SIG-M5 treated with dmso at 0.1 percent for 504 hours (cell line): ENCODE data around the gene OTOG.
A peak's percentile ranks its signal among the peaks of the same experiment; 100 is the strongest.

Experiments
- DNase-seq: peaks from one replicate; lab custom pipeline; 2025; ENCODE audit not compliant: unreplicated experiment; lab: John Stamatoyannopoulos, UW

OTOG gene

DNA sequence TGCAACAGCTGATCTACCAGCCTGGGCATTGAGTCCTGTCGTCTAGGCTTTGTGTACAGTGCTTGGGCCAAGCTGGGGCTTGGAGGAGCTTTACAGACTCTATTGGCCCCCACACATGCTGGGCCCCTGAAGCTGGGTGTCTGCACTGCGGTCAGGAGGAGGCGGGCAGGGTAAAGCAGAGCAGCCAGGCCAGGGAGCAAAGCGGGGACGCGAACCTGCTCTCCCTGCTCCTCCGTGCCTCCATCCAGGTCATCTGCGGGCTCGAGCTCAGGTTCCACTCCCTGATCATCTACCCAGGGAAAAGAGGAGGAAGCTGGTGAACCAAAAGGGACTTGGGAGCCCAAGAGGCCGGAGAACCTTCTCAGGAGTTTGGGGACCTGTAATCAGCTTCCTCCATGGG lies 29.9 kb upstream of the OTOG start:
- DNase-seq, result no peak

DNA sequence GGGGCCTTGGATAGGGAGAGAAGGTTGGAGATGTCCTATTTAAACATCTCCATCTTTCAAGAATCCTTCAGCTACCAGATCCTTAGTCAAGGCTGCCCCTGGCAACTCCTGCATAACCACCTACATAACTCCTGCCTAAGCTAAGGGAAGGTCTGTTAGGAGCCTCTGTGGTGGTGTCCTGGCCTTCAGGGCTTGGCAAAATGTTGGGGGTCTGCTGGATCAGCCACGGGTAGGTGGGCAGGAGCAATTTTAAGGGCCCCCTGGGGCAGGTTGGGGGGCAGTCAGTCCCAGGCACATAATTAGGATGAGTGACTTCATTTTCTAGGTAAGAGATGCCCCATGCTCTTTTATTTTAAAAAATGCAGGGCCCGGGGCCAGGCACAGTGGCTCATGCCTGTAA lies 28.7 kb upstream of the OTOG start:
- DNase-seq, result no peak

DNA sequence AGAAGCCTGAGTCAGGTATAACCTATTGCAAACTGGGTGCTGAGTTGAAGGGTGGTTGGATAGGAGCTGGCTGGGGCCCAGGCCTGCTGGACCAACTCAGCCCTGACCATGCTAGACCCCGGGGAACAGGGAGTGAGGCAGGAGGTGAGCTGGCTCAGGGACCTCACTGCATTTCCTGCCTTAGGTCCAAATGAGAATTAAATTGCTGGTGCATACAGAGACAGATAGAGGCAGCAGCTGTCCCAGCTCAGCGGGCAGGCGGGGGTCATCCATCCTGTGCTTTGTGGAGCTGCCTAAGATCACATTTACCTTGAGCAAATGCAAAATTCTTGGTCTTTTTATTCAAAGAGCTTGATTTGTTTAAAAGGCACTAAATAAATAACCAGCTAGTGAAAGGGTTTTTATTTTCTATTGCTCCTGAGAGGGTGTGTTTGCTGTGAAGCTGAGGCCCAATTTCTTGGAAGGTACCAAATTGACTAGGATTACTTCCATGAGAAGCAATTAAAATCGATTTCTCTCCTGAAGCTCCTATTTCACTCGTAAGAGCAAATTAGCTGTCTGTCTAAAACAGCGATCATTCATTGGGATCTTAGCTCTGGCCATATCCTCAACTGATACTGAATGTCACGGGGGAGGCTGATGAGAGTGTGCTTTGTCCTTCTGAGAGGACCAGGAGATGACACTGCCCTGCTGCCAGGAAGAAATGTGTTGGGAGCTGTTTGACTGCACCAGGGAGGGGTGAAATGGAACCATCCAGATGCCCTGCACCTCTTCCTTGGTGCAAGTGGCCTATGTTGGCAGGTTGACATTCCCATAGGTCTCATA lies 27.8 kb upstream of the OTOG start:
- no peak for DNase-seq

DNA sequence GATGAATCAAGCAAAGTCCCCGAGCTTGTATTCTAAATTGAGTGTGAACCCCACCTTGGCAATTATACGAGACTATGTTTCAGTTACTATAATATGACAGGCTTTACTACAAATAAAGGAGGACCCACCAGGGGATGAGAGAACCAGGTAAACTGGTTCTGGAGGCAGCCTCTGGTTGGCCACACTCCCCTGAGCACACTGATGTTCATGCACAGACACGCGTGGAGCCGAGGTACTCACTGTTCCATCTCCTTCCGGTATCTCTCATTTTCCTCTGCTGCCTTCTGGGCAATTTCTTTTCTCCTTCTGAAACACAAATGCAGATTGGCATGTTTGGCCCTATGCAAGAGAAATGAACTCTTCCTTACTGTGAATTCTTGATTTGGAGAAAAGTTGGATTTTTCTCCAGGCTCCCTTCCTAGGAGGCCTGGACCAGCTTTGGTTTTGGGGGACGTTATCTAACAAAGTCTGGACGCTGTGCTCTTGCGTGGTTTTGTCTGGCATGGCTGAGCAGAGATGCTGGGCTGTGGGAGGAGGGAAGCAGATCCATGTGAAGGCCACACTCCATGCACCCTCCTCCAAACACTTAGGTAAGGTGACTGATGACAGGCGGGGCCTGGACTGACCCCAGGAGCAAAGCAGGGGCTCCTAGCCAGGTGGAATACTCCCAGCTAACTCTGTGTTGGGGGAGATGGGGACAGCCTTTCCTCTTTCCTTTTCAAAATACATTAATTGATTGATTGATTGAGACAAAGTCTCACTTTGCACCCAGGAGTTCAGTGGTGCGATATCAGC lies 25.8 kb upstream of the OTOG start:
- no peak for DNase-seq

DNA sequence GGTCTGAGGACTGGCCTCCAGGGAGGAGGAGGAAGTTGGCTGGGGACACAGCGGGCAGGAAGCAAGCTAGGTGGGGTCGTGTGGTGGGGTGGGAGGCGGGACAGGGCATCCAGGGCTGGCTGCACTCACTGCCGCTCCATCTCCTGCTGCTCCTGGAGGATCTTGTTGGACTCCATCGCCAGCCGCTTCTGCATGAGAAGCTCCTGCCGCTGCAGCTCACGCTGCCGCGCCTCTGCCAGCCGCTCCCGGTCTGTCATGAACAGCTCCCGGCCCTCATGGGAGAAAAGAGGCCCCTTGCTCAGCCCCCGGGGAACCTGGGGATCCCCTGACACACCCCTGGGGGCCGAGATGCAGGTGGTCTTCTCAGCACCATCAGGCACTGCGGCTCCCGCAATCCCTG lies 24.4 kb upstream of the OTOG start:
- no peak for DNase-seq

DNA sequence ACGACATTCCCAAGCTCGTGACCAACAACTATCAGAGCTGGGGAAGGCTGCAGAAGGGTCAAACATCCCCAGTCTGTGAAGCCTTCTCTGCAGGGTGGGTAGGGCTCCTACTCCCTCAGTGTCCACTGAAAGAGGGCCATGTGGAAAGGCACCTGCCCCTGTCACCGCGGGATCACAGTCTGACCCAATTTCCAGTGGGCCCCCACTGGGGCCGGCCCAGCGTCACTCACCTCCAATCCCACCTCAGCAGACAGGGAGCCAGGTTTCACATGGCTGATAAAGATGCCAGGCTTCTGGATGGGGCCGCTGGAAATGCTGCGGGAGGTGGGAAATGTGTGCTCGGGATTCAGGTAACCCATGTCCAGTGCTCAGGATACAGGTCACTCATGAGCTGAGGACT lies 22.8 kb upstream of the OTOG start:
- DNase-seq, result no peak

DNA sequence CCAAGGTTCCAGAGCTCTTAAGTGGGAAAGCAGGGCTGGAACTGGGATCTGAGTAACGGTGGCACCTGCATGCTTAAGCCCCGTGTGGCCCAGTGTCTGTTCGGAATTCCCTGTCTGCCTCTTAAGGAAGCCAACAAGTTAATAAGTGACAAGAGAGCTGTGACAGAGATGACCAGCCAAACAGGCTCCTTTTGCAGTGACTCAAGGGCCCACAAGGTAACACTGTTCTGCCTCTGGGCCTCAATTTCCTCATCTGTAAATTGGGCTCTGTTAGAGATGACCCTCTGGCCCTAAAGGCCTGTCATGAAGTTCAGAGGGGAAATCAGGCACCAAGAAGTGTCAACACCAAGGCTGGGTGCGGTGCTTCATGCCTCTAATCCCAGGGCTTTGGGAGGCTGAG lies 21.5 kb upstream of the OTOG start:
- no peak for DNase-seq

DNA sequence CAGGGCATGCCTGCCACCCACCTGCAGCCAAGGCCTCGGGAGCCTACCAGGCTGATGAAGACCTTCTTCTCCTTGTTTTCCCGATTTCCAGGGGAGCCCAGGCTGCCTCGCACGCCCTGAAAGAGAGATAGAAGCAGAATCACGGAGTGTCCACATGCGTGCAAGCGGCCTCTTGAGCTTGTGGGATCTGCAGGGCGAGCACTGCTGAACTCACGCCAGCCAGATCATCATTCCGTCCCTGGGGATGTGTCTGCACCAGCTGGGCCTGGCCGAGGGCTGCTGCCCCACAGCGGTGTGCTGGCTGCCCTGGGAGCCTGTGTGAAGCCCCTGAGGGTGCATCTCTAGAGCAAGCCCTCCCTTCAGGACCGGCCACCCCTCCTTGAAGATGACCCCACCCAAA lies 20.7 kb upstream of the OTOG start:
- DNase-seq, result no peak

DNA sequence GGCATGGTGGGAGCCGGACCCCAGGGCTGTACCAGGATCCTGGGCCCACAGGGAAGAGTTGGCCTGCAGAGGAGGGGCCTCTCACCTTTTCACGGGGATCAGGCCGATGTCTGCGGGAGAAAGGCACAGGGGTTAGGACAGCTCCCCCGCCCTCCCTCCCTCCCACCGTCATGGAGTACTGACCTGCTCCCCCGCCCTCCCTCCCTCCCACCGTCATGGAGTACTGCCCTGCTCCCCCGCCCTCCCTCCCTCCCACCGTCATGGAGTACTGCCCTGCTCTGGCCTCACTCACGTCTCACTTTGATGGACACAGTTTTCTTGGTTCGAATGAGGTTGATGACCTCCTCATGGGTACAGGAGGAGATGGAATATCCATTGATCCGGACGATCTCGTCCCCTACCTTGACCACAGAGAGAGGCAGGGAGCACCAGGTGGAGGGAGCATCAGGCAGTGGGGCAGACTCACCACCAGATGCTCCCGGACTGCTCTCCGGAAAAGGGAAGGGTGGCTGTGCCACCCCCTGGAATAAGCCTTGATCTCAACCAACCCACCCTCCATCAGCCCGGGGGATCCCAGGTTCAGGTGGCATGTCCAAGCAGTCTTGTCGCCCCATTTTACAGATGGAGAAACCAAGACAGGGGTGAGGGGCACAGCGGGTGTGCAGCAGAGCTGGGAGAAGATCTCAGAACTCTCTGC lies 20.0 kb upstream of the OTOG start:
- no peak for DNase-seq

DNA sequence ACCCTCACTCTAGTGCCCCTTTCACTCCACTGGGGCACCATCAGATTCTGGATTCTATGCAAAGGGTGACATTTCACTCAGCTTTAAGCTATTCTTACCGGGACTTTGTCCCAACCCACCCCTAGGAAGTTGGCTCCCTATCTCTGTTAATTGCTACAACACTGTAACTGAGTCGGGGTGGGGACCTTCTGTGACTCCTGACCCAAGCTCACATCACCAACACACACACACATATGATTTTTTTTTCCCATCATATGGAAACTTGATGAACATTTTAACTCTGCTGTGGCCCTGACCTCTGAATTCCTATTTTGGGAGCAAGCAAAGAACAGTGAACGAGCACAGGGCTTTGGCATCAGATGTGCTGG lies 19.4 kb upstream of the OTOG start:
- no peak for DNase-seq

DNA sequence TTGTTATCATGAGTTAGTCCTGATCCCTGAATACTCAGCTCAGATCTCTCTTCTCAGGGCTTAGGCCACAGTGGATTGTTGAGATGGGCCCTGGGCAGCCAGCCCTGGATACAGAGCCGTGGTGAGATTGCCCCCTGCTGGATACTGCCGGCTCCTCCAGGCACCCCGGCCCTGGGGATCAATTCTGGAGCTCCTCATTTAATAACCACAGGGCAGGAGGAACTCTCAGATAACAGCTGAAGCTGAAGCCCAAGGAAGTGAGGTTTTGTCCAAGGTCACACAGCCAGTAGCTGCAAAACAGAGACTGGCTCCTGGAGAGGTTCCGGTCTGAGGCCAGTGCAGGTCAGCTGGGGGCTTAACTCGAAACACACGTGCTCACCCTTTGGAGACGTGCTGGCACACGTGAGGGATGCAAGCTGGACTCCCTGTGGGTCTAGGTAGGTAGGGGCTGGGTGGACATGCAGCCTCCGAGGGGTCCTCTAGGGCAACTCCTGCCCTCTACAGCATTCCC lies 18.8 kb upstream of the OTOG start:
- DNase-seq, result peak; percentile 35

DNA sequence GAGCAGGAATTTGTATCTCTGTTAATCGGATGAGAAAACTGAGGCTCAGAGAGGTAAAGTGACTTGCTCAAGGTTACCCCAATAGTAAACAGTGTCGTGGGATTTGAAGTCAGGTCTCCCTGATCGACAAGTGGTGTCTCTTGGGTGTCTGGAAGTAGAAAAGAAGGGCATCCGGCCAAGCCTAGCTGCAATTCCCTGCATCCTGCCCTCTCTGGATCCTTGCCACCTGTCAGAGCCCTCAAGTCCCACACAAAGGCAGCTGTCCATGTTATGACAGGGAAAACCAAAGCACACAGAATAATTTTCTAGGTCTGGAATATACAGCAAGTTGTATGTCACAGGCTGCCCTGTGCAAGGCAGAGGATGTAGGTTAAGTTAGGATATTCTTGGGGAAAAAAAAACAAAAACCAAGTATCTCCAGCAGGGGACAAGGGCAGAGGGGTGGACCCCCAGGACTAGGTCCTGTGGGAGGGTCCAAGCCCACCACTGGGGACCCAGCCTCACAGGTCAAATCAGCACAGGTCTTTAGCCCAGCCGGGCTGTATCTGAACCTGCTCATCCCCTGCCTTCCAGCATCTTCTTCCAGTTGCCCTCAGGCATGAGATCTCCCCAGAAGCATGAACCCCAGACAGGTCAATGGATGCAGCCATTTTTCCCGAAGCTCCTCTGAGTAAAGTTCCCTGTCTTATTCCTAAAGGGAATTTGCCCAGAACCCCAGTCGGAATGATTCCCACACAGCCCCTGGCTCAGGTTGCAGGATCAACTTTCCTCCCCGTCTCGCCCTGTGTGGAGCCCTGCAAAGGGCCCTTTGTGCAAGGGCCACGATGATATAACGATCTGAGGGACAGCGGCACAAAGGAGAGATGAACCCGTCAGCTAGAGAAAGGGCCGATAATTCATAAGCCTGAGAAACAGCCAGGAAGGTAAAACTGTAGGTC lies 17.9 kb upstream of the OTOG start:
- no peak for DNase-seq

DNA sequence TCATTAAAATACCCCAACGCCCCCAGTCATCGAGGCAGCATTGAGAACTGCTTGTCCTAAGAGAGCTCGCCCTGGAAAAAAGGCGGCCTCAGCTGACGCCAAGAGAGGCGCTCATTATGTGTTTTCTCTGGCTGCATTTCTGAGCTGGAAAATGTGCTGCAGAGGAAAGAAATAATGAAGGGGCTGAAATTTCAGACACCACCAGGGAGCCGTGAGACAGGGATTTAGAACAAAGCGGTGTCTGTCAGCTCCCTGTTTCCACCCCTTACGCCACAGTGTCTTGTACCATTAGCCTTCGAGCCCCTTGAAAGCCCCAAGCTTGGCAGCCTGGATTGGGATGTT lies 17.2 kb upstream of the OTOG start:
- no peak for DNase-seq

DNA sequence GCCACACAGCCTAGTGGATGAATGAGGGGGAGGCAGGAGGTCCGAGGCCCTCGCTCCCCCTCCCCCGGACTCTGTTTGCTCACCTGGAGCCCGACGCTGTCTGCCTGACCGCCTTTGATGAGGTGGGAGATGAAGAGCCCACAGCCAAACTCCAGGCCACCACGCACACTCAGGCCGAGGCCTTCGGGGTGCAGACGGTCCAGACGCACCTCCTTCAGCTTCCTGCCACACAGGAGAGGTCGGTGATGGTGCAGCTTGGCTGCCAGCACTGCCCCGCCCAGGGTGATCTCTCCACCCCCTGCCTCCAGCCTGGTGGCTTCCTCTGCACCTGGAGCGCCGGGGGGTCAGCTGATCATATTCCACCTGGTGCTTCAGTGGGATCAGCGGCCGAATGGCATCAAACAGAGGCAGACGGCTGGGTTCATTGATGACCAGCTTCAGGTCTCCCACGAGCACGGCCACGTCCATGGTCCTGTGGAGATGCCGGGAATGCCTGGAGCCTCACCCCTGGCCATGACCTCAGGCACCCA lies 15.9 kb upstream of the OTOG start:
- DNase-seq, result no peak

DNA sequence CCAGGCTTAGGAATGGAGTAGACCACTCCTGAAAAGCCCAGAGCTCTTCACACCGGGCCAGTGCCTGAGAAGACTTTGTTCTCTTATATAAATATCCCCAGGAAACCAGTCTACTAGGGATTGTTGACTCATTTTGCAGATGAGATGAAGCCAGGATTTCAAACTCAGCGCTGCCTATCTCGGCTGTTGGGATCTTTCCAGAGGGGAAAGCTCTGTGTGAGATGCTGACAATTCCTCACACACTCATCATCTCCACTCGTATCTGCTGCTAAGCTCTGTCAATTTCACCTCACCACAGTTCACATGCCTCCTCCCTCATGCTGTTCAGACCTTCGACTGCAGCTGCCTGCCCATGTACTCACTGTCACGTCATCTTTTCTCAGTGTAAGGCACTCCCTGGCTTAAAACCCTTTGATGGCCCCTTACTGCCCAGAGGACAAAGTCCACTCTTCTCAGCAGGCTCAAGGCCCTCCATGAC lies 15.4 kb upstream of the OTOG start:
- DNase-seq, result no peak

DNA sequence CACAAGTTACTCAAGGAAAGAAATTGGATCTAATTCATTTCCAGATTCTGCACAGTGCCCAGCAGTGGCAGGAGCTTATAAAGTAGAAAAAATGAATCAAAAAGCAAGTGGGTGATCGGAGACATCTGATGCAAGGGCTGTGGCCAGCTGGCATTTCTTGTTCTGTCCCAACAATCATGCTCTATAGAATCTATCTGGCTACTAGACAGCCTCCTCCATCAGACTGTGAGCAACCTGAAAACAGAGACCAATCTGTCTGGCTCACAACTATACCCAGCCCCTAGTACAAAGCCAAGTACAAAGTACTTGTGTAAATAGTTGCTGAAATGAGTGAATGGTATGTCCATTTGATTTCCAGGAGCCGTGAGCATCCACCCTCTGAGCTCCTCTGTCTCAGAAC lies 14.3 kb upstream of the OTOG start:
- no peak for DNase-seq

DNA sequence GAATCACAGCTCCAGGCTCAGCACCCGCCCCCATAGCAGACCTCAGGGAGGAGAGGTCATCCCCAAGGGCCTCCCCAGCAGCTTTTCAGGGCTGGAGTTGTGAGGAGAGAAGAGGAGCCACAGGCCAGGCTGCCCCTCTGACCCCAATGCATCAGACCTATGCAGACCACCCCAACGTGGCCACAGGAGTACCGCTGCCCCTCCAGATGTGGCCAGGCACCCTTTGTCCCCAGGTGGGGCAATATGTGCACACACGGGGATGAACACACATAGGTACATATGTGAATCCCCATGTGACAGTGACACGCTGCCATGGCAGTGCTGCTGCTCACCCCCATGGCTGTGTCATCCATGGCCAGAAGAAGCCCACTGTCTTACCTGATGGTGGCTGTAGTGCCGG lies 13.7 kb upstream of the OTOG start:
- no peak for DNase-seq

DNA sequence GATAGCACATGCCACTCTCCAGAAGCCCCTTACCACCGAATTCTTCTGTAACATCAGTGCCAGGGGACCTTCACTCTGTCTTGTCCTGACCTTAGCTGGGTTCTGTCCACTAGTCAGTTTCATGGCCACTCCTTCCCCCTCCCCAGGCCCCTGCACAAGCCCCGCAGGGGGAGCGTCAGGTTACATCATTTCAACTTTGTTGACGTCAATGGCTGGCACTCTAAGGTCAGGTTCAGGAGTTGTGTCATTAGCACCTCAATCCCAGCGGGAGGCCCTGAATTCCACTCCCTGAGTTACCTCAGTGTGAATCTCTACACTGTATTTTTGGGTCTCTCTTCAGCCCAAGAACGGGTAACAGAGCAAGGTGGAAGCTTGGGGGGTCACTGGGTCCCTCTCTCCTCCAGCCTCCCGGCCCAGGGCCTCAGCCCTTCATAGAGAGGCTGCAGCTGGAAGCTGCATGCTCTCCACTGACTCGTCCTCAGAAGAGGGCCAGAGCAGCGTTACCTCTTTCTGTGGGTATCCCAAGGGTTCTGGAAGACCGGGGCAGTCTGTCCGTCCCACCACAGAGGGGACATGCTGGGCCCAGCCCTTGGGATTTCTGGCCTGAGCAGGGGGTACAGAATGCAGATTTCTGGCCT lies 13.2 kb upstream of the OTOG start:
- DNase-seq, result no peak

DNA sequence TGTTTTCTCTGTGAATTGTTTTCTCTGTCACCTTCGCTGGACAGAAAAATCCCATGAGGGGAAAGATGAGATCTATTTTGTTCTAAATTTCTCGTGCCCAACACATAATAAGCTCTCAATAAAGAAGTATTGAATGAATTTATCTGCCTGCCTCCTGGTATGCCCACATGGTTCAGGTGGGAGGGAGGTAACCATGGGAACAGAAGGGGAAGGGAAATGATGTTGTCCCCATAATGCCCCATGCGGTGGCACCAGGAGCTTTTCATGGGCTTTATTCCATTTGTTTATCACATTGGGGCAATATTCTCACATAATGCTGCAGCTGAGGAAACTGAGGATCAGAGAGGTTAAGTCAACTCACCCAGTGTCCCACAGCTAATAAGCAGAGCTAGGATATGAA lies 11.6 kb upstream of the OTOG start:
- no peak for DNase-seq

DNA sequence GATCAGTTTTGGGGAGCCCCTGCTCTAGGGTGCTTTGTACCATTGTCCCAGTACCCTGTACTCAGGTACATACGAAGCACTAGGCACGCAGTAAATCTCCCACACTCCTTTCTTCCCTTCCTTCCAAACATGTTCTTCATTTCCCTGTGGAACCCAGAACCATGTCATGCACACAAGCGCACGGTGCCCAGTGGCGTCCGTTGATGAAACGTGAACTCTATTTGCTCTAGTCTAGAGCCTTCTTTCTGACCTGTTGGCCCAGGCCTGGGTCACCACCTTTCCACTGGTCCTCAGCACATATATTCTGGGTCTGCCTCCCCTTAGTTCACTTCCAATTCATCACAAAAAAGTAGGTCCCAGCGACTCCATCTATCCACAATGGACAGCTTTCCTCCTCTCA lies 9.8 kb upstream of the OTOG start:
- DNase-seq, result no peak
